Lower leg skin (tissue), 3 donors: ENCODE measurements around the gene CDH13.

Experiments used
- POLR2A ChIP-seq, 2 donors: fragments of 450-650 bp; IDR thresholded peaks; one replicate each; pipeline ENCODE4 v1.6.1; 2016 to 2017; ENCODE audit warnings: antibody characterized with exemption in 2 of 2, mild to moderate bottlenecking in 1 of 2, moderate library complexity in 1 of 2
- TF ChIP-seq, protein P1 (sequence below), 3 donors: fragments of 450-650 bp; IDR thresholded peaks; one replicate each; pipeline ENCODE4 v1.5.1; 2016; ENCODE audit warnings: antibody characterized with exemption in 3 of 3, mild to moderate bottlenecking in 3 of 3, moderate library complexity in 2 of 3

DNA sequence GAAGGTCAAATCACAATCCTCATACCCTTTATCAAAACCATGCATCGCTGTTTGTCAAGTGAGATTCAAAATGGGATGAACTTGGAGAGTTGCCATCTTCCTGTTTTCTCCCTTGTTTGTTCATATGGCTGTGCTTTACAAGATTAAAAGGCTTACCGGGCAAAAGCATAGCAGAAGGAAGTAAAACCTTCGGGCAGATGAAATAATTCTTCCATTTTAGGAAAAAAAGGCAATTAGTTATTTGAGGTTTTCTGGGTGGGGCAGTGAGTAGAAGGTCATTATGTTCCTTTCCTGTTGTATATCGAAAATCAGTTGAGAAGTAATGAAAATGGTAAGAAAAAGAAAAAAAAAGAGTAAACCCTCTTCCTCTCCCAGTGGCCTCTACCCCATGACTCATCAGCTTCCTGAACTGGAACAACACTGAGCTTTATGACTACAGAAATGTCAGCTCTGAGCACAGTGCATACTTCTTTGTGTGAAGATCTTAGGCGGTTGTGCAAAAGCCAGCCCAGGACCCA lies 369.2 kb downstream of the CDH13 start:
- TF ChIP-seq, protein P1, sequence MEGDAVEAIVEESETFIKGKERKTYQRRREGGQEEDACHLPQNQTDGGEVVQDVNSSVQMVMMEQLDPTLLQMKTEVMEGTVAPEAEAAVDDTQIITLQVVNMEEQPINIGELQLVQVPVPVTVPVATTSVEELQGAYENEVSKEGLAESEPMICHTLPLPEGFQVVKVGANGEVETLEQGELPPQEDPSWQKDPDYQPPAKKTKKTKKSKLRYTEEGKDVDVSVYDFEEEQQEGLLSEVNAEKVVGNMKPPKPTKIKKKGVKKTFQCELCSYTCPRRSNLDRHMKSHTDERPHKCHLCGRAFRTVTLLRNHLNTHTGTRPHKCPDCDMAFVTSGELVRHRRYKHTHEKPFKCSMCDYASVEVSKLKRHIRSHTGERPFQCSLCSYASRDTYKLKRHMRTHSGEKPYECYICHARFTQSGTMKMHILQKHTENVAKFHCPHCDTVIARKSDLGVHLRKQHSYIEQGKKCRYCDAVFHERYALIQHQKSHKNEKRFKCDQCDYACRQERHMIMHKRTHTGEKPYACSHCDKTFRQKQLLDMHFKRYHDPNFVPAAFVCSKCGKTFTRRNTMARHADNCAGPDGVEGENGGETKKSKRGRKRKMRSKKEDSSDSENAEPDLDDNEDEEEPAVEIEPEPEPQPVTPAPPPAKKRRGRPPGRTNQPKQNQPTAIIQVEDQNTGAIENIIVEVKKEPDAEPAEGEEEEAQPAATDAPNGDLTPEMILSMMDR (IDR thresholded peaks at IDR 0.05), result no peak
- no peak for TF ChIP-seq POLR2A (IDR thresholded peaks at IDR 0.05)
